ENCODE measurements around the gene AQP1.

The AQP1 gene

DNA sequence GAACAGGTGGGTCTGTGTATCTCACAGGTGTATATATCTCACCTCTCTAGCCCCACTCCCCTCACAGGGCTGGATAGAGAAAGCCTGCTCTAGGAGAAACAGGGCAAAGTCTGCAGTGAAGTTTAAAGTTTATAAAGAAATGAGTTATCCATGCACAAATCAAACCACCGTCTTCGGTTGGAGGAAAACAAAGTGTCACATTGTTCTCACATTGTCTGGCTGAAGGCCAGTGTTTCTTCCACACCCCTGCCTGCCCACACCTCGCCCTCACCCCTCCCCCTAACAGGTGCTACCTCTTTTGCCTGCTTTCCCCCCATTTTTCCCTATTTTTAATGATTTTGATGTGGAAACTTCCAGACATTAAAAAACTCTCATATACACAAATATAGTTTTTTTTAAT is 25.8 kb downstream of the AQP1 start:
- TF ChIP-seq ZFX (IDR thresholded peaks at IDR 0.05) = no peak
- TF ChIP-seq, protein P1, sequence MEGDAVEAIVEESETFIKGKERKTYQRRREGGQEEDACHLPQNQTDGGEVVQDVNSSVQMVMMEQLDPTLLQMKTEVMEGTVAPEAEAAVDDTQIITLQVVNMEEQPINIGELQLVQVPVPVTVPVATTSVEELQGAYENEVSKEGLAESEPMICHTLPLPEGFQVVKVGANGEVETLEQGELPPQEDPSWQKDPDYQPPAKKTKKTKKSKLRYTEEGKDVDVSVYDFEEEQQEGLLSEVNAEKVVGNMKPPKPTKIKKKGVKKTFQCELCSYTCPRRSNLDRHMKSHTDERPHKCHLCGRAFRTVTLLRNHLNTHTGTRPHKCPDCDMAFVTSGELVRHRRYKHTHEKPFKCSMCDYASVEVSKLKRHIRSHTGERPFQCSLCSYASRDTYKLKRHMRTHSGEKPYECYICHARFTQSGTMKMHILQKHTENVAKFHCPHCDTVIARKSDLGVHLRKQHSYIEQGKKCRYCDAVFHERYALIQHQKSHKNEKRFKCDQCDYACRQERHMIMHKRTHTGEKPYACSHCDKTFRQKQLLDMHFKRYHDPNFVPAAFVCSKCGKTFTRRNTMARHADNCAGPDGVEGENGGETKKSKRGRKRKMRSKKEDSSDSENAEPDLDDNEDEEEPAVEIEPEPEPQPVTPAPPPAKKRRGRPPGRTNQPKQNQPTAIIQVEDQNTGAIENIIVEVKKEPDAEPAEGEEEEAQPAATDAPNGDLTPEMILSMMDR (conservative IDR thresholded peaks at IDR 0.05) = no peak
- H3K27ac ChIP-seq = no peak overlapping the region

DNA sequence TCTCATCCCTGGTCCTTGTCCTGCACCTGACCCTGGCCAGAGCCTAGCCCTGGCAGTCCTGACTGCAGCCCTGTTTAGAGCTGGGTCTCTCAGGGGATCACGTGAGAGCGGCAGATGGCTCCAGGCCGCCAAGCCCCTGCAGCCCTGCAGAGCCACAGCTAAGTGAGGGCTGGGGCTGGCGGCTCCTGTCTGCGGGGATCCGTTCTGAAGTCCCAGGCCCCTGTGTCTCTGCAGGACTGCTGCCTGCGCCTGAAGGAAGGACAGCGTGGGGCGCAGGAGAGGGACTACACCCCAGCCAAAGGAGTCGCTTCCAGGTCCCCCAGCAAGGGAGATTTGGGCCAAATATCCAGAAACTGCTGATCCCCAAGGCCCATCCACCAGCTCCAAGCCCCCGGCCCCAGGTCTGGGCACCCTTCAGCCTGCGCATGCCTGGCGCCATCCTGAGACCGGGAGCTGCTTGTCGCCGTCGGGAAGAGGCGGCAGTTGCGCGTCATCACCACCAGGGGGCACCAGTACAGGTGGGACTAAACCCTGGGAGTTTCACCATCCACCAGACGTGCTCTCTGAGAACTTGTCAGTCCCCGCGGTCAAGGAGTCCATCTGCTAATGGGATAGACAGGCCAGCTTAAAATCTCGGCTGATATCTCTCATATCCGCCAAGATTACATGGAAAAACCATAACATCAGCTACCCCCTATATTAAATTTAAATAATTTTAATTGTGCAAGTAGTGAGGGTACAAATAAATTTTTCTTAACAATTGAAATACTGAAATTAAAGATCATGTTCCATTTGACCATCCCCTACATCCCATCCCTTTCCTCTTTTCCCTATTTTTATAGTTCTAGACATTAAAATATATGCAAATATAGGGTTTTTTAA is 27.0 kb downstream of the AQP1 start:
- TF ChIP-seq, protein P1 (conservative IDR thresholded peaks at IDR 0.05) = peak; percentile 98
- no peak for TF ChIP-seq ZFX (IDR thresholded peaks at IDR 0.05)
- no peak overlapping the region for H3K27ac ChIP-seq

DNA sequence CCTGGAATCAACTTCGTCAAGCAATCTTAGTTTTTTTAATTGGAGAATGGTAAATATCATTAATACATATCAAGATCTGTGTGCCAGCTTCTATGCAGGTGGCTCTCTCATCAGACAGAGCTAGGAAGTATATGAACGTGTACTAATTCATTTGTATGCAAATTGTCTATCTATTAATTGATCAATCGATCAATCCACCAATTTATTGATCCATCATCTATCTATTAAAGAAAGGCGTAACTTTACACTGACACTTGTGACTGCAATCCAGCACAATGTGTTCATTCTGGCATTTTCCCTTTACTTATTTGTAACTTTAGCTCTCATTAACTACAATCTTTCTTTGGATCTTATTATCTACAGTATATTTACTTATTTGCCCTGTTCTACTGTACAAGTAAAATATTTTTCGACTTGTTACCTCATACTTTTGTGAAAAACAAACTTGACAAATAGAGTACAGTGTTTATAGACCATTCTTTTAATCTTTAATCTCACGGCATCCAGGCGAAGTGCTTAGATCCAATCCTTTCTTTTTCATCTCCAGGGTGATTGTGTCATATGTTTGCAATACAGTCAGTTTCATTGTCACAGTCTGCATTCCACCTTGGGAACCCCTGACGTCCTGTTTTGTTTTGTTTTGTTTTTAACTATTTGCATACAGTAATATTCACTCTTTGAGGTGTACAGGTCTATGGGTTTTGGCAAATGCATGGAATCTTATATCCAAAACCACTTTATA is 30.1 kb downstream of the AQP1 start:
- H3K27ac ChIP-seq = no peak overlapping the region
- TF ChIP-seq, protein P1 (conservative IDR thresholded peaks at IDR 0.05) = no peak
- no peak for TF ChIP-seq ZFX (IDR thresholded peaks at IDR 0.05)

DNA sequence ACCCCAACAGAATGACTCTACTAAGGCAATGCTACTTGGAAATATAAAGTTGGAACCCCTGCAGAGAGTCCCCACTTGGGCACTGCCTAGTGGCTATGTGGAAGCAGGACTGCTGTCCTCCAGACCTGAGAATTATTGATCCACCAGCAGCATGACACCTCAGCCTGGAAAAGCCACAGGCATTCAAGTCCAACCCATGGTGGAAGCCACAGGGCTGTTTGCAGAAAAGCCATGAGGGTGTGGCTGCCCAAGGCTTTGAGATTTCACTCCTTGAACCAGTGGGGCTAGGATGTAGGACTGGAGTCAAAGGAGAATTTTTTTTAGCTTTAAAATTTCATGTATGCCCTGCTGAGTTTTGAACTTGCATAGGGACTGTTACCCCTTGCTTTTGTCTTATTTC is 38.5 kb downstream of the AQP1 start:
- TF ChIP-seq, protein P1 (conservative IDR thresholded peaks at IDR 0.05) = no peak
- TF ChIP-seq ZFX (IDR thresholded peaks at IDR 0.05) = no peak

DNA sequence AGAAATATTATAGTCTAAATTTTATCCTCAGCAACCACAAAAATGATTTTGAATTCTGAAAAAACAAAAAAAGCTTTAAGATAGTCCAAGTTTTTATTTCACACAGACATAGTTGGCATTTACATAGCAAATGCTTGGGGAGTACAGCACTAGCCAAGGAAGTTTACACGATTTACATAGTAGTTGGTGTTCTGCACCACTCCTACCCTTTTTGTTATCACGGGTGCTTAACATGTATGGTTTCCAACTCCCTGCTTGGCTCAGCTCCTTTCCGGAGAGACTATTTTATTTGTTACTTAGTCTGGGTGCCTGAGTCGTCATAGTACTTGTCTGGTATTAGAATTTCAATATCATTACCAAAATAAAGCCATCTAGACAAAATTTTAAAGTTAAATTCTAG is 43.3 kb downstream of the AQP1 start:
- no peak for TF ChIP-seq ZFX (IDR thresholded peaks at IDR 0.05)
- TF ChIP-seq, protein P1 (conservative IDR thresholded peaks at IDR 0.05) = no peak
- H3K27ac ChIP-seq = no peak overlapping the region

More for the DNA sequence above, 38.5 kb downstream of the AQP1 start:
- no peak overlapping the region for H3K27ac ChIP-seq

DNA sequence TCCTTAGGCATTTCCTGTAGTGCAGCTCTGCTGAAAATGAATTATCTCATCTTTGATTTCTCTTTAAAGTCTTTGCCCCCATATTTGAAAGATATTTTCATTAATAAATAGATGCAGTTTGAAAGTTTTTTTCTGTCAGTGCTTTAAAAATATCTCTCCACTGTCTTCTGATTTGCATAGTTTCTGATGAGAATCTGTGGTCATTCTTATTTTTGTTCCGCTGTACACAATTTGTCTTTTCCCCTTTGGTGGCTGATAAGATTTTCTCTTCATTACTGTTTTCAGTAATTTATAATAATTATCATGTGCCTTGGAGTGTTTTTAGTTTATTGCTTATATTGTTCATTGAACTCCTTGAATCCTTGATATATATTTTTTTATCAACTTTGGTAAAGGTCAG is 45.1 kb downstream of the AQP1 start:
- no peak for TF ChIP-seq ZFX (IDR thresholded peaks at IDR 0.05)
- TF ChIP-seq, protein P1 (conservative IDR thresholded peaks at IDR 0.05) = no peak
- no peak overlapping the region for H3K27ac ChIP-seq

DNA sequence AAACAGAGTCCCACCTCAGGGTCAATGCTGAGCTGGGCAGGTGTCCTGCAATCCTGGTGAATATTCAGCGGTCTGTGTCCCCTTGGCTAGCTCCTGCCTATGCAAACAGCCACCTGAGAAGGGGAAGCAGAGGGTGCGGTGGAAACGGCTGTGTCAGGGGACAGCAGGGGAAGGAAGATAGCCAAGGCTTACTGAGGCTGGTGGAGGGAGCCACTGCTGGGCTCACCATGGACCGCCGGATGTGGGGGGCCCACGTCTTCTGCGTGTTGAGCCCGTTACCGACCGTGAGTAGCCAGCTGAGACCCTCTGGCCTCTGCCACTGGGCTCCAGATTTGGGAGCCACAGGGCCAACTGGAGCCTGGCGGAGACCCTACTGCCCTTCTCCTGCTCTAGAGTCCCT is 52.2 kb downstream of the AQP1 start, which contains the start of gene GHRHR:
TSS of gene GHRHR (plus strand) at position 112 of the 400 bp plus-strand sequence. CDS start at position 228, 116 bp downstream.
- TF ChIP-seq, protein P1 (conservative IDR thresholded peaks at IDR 0.05) = no peak
- TF ChIP-seq ZFX (IDR thresholded peaks at IDR 0.05) = no peak
- H3K27ac ChIP-seq = no peak within 1 kb of the TSS

All from C4-2B (cell line).